PC-9 (cell line): ENCODE measurements around the gene MARCHF11. TPM values are rescaled to one million over a fixed set of nuclear protein-coding genes. Genes with fewer than 3 reads are reported as not detected.

ENCODE experiments used
- Bru-seq: library from RNA; stranded (reverse); fragments of 400-500 nt; gene quantifications from one replicate; lab custom pipeline; 2021; lab: Mats Ljungman, UMichigan
- BruChase-seq, 2 experiments: library from RNA; stranded (reverse); fragments of 400-500 nt; gene quantifications; one replicate each; lab custom pipeline; 2021; lab: Mats Ljungman, UMichigan
- BruUV-seq: library from RNA; stranded (reverse); fragments of 400-500 nt; replicated peaks from 2 replicates; lab custom pipeline; 2021; lab: Mats Ljungman, UMichigan
- CTCF ChIA-PET: fragments of 300-600 bp; sonication (Branson Sonifier 250); formaldehyde crosslinking; loops from one replicate; lab custom pipeline; 2022; ENCODE audit warnings: antibody characterized with exemption; lab: Charles Lee
- POLR2A ChIA-PET: fragments of 300-600 bp; sonication (Branson Sonifier 250); formaldehyde crosslinking; loops from one replicate; lab custom pipeline; 2022; ENCODE audit warnings: antibody characterized with exemption; ENCODE audit not compliant: unreplicated experiment; lab: Charles Lee
- DNase-seq, 2 experiments: peaks; one replicate each; pipeline versions ENCODE4 v3.0.0 to v3.0.0-alpha.2; 2015 to 2022; ENCODE audit warnings: mixed read lengths in 1 of 2
- H2AFZ ChIP-seq: fragments of 200-600 bp; sonication (generic); 2 replicates; pipeline ENCODE4 v1.8.1; 2017; ENCODE audit warnings: antibody characterized with exemption
- H3F3A ChIP-seq: fragments of 200-600 bp; sonication (generic); 2 replicates; pipeline ENCODE4 v1.8.1; 2017; ENCODE audit warnings: antibody characterized with exemption, mild to moderate bottlenecking, low read depth; ENCODE audit not compliant: insufficient read depth
- H3K27ac ChIP-seq: fragments of 200-600 bp; sonication (generic); 2 replicates; pipeline ENCODE4 v1.6.1; 2016; ENCODE audit warnings: mixed run types
- H3K27me3 ChIP-seq: fragments of 200-600 bp; sonication (generic); 2 replicates; pipeline ENCODE4 v1.6.1; 2016; ENCODE audit warnings: low read depth, mixed run types; ENCODE audit not compliant: insufficient read depth
- H3K36me3 ChIP-seq: fragments of 200-600 bp; sonication (generic); 2 replicates; pipeline ENCODE4 v1.6.1; 2016; ENCODE audit warnings: low read depth, mixed run types
- H3K4me1 ChIP-seq: fragments of 200-600 bp; sonication (generic); replicated peaks from 2 replicates; pipeline ENCODE4 v1.6.1; 2016; ENCODE audit warnings: mixed run types; ENCODE audit not compliant: insufficient read depth
- H3K4me2 ChIP-seq: fragments of 200-600 bp; sonication (generic); 2 replicates; pipeline ENCODE4 v1.6.1; 2017; ENCODE audit warnings: mixed run types
- H3K4me3 ChIP-seq: fragments of 200-600 bp; sonication (generic); 2 replicates; pipeline ENCODE4 v1.6.1; 2016; ENCODE audit warnings: mixed run types
- H3K79me2 ChIP-seq: fragments of 200-600 bp; sonication (generic); 2 replicates; pipeline ENCODE4 v1.6.1; 2017; ENCODE audit warnings: low read depth, mixed run types
- H3K9me2 ChIP-seq: fragments of 200-600 bp; sonication (generic); 2 replicates; pipeline ENCODE4 v1.8.1; 2017; ENCODE audit warnings: mild to moderate bottlenecking; ENCODE audit not compliant: insufficient read depth
- H3K9me3 ChIP-seq: fragments of 200-600 bp; sonication (generic); 2 replicates; pipeline ENCODE4 v1.8.1; 2016; ENCODE audit warnings: low read depth; ENCODE audit not compliant: insufficient read depth
- H4K20me1 ChIP-seq: fragments of 200-600 bp; sonication (generic); 2 replicates; pipeline ENCODE4 v1.8.1; 2017; ENCODE audit not compliant: insufficient read depth
- EZH2 ChIP-seq: fragments of 200-600 bp; sonication (generic); IDR thresholded peaks from 2 replicates; pipeline ENCODE4 v1.8.0; 2017; ENCODE audit warnings: antibody characterized with exemption, low read depth
- intact Hi-C: fragments of 100-400 bp; cut with micrococcal nuclease; formaldehyde crosslinking; loops from one replicate; pipeline ENCODE4 v1.10.0; 2022; ENCODE audit not compliant: unreplicated experiment
- long read RNA-seq: library from polyadenylated mRNA; stranded (forward); transcript quantifications from one replicate; pipeline ENCODE4 v2.0.0, GENCODE V29; 2022
- total RNA-seq: library from RNA; stranded (reverse); gene quantifications from 2 replicates; pipeline ENCODE4 v1.2.3, GENCODE V29; 2021
- TF ChIP-seq, protein P1 (sequence below): fragments of 200-600 bp; sonication (generic); conservative IDR thresholded peaks from 2 replicates; pipeline ENCODE4 v1.6.1; 2017; ENCODE audit warnings: mixed run types, antibody characterized with exemption, mild to moderate bottlenecking, moderate library complexity

MARCHF11 gene
- not detected in 2 replicates for total RNA-seq
- Bru-seq, nascent RNA, result not detected
- percentile 1 among the genes with signal in this experiment for BruChase-seq, experiment 1, labeled RNA remaining after a 2-hour chase
- BruChase-seq, experiment 2, labeled RNA remaining after a 6-hour chase, result not detected
- long read RNA-seq, result 0 reads

DNA sequence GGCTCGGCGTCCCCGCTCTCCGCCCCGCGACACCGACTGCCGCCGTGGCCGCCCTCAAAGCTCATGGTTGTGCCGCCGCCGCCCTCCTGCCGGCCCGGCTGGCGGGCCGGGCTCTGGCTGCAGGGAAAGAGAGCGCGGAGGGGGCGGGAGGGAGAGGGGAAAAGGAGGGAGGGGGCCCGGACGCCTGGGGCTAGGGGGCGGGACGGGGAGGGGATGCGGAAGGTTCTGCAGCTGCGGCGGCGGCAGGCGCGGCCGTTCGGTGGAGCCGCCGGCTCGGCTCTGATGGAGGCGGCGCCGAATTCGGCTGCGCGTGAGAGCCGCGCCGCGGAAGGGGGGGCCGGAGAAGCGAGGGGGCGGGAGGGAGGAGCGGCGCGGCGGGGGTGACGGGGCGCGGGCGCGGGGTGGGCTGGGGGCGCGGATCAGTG lies at the start of gene MARCHF11:
TSS of gene MARCHF11 (minus strand) at position 281 of the 425 bp plus-strand sequence. CDS start at position 65, 216 bp downstream.
- no TSS peak for BruUV-seq
- Histone ChIP-seq H3K27ac (no peak within 1 kb of the TSS), H3K9me3 (no peaks in the 10 kb centered on the region), H2AFZ (no peak within 1 kb of the TSS), H3K36me3 (no peaks in the 10 kb centered on the region), H3K27me3 (no peaks in the 10 kb centered on the region; the same call in 1 of the 2 replicates), H3K79me2 (no peaks in the 10 kb centered on the region), H3K9me2 (no peaks in the 10 kb centered on the region), H3K4me2 (no peak within 1 kb of the TSS), H3K4me1 (no peaks in the 10 kb centered on the region), H3K4me3 (no peak within 1 kb of the TSS), H4K20me1 (no peaks in the 10 kb centered on the region; the same call in 1 of the 2 replicates), H3F3A (no peaks in the 10 kb centered on the region)
- POLR2A ChIA-PET, result no interaction called here
- CTCF ChIA-PET, result no interaction called here
- intact Hi-C loops, result no loop called here
- DNase-seq, result no peak
- TF ChIP-seq, protein P1, sequence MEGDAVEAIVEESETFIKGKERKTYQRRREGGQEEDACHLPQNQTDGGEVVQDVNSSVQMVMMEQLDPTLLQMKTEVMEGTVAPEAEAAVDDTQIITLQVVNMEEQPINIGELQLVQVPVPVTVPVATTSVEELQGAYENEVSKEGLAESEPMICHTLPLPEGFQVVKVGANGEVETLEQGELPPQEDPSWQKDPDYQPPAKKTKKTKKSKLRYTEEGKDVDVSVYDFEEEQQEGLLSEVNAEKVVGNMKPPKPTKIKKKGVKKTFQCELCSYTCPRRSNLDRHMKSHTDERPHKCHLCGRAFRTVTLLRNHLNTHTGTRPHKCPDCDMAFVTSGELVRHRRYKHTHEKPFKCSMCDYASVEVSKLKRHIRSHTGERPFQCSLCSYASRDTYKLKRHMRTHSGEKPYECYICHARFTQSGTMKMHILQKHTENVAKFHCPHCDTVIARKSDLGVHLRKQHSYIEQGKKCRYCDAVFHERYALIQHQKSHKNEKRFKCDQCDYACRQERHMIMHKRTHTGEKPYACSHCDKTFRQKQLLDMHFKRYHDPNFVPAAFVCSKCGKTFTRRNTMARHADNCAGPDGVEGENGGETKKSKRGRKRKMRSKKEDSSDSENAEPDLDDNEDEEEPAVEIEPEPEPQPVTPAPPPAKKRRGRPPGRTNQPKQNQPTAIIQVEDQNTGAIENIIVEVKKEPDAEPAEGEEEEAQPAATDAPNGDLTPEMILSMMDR, result no peak
- TF ChIP-seq EZH2, result no peak

- no peaks in the 10 kb centered on the region for H4K20me1 ChIP-seq
- H3K36me3 ChIP-seq, result no peaks in the 10 kb centered on the region
- no peak for DNase-seq
- H3K4me1 ChIP-seq, result no peaks in the 10 kb centered on the region
- H3K79me2 ChIP-seq, result no peaks in the 10 kb centered on the region
- CTCF ChIA-PET, result no interaction called here
- no TSS peak for BruUV-seq
- POLR2A ChIA-PET, result no interaction called here
- H3K27me3 ChIP-seq, result peaks cover 33% of the 10 kb centered on the region
- no peaks in the 10 kb centered on the region for H3K9me2 ChIP-seq
- intact Hi-C loops, result no loop called here
- no peak overlapping the region for H3K27ac ChIP-seq
- TF ChIP-seq, protein P1, result no peak
- TF ChIP-seq EZH2, result no peak
- H3K9me3 ChIP-seq, result no peaks in the 10 kb centered on the region
- H2AFZ ChIP-seq, result no peak overlapping the region
- H3K4me2 ChIP-seq, result no peak overlapping the region
- H3K4me3 ChIP-seq, result no peak overlapping the region
- H3F3A ChIP-seq, result no peaks in the 10 kb centered on the region
Observed at GRCh38 chr5:16225927-16226326, 46.3 kb upstream of the MARCHF11 start.

DNA sequence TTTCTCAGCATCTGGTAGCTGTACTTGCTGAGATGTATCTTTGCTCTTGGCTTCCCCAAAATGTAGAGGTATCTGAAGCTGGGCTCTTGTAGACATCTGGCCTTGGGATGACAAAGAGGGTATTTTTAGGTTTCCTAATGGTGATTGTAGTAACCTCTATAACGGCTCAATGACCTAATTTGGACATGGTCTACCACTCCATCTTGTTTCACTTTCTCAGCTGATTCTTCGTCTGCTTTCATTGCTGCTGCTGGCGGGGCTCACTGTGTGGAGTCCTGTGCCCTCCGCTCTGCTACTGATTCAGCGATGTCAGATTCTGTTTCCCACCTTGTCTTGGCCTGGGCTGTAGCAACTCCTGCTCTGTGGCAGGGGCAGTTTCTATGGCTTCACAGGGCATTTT lies 12.7 kb upstream of the MARCHF11 start:
- Histone ChIP-seq H3K4me3 (no peak overlapping the region), H3K79me2 (no peaks in the 10 kb centered on the region), H3K9me3 (no peaks in the 10 kb centered on the region), H3K4me1 (no peaks in the 10 kb centered on the region), H4K20me1 (no peaks in the 10 kb centered on the region), H3K9me2 (no peaks in the 10 kb centered on the region), H3K4me2 (no peak overlapping the region), H2AFZ (no peak overlapping the region), H3F3A (no peaks in the 10 kb centered on the region), H3K36me3 (no peaks in the 10 kb centered on the region), H3K27me3 (no peaks in the 10 kb centered on the region), H3K27ac (no peak overlapping the region)
- no TSS peak for BruUV-seq
- ChIA-PET POLR2A (no interaction called here), CTCF (no interaction called here)
- intact Hi-C loops, result no loop called here
- TF ChIP-seq, protein P1, result no peak
- no peak for TF ChIP-seq EZH2
- no peak for DNase-seq
